ENCODE measurements around the gene GAR1. TPM values are rescaled to one million over a fixed set of nuclear protein-coding genes. Genes with fewer than 3 reads are reported as not detected.
"Not testable (repeated sequence)": the region's sequence is repeated elsewhere in the genome, so short reads cannot be mapped to it uniquely, and the experiment has no call there.

The GAR1 gene
- 100 to 1,000 TPM; 104 to 131 (median 111) TPM for total RNA-seq

DNA sequence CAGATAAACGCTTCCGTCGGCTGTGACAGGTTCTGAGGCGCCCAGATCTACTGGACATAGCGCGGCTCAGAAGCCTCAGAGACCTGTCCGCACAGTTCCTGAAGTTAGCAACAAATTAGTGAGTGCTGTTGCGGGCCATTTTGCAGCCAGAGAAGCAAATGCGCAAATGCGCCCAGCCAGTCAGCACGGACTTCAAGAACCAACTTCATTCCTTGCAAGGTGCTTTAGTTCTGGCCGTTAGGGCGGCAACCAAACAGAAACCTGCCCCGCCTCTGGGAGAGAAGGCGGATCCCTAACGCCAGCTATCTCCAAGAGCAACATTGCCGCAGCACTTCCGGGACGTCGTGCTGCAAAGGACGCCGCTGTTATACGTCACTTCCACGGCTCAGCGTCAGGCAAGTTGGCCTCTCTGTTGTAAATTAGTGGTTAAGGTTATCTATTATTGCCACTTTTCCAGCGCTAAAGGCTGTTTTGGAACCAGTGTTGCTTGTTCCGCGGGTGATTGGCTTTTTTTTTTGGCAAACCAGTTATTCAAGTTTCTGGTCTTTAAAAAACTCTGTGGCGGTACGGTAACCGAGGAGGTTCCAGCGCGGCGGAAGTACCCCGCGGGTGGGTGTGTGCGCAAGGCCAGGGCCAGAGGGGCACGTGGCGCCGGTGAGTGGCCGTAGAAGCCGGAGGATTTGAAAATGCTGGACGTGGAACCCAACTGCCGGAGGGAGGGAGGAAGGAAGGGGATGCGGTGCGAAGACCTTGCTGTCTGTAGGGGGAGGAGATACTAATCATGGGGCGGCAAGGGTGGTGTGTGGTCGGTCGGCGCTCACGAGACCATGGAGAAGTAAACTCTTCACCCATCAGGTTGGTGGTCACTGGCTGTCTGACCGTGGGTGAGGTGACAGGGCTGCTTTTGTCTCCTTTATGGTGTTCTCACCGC, at the start of gene GAR1:
Gene GAR1, plus strand, starts transcription at position 612 of the 931 bp plus-strand sequence. CDS start 403 bp downstream, outside the sequence.
- Mint-ChIP-seq H3K36me3 (ENCODE audit: insufficient read depth) (peaks cover 32% of the 10 kb centered on the region), H3K4me3 (peak within 1 kb of the TSS; percentile 99), H3K9me3 (no peaks in the 10 kb centered on the region), H3K4me1 (ENCODE audit: low read depth) (peaks cover 39% of the 10 kb centered on the region), H3K27me3 (ENCODE audit: low read depth) (no peaks in the 10 kb centered on the region)
- peak; percentile 81 for DNase-seq
- peak; percentile 92 to 95 for ATAC-seq

DNA sequence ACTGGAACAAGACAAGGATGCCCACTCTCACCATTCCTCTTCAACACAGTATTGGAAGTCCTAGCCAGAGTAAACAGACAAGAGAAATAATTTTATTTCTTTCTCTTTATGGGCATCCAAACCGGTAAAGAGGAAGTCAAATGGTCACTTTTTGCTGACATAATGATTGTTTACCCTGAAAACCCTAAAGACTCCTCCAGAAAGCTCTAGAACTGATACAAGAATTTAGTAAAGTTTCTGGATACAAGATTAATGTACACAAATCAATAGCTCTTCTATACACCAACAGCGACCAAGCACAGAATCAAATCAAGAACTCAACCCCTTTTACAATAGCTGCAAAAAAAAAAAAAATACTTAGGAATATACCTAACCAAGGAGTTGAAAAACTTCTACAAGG, 33.5 kb upstream of the GAR1 start:
- H3K4me1 Mint-ChIP-seq (ENCODE audit: low read depth); H3K36me3 Mint-ChIP-seq (ENCODE audit: insufficient read depth); H3K4me3 Mint-ChIP-seq; DNase-seq; H3K27me3 Mint-ChIP-seq (ENCODE audit: low read depth); ATAC-seq; H3K9me3 Mint-ChIP-seq: not testable (repeated sequence)

DNA sequence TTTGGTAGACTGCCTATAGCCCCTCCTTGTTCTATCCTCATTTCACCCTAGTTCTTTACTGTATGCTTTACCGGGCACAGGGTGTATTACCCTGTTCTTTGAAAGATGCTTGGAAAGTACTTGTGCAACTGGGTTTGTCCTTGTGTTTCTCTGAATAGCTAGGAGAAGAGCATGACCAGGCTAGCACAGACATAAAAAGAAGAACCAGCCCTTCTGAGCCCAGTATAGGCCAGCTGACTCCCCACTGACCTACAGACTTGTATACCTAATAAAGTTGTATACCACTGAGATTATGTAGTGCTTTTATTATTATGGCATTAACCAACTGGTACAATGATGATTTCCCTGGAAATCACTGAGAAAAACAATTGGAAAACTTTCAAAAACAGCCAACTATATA, 28.7 kb upstream of the GAR1 start:
- no peaks in the 10 kb centered on the region for H3K4me1 Mint-ChIP-seq (ENCODE audit: low read depth)
- peaks cover 3% of the 10 kb centered on the region for H3K27me3 Mint-ChIP-seq (ENCODE audit: low read depth)
- H3K4me3 Mint-ChIP-seq, result no peak overlapping the region
- H3K9me3 Mint-ChIP-seq, result peaks cover 9% of the 10 kb centered on the region
- ATAC-seq (no peak), DNase-seq (no peak)
- no peaks in the 10 kb centered on the region for H3K36me3 Mint-ChIP-seq (ENCODE audit: insufficient read depth)

DNA sequence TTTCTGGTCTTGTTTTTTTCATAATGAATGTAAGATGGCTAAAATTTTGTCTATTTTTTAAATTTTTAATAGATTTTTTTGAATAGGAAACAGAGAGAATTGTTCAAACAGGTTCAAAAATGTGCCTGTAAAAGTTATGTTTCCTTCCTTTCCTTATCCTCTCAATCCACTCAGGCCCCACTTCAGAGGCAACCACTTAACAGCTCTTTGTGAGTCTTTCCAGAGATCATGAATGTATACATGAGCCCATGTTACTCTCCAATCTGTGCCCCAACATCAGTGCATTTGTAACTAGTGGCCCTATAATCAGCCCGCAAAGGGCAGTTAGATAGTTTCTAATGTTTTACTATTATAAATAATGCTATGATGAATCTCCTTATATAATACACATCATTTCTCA, 27.8 kb upstream of the GAR1 start:
- H3K4me1 Mint-ChIP-seq (ENCODE audit: low read depth), result no peaks in the 10 kb centered on the region
- H3K4me3 Mint-ChIP-seq, result no peak overlapping the region
- peaks cover 6% of the 10 kb centered on the region for H3K27me3 Mint-ChIP-seq (ENCODE audit: low read depth)
- ATAC-seq, result no peak
- H3K36me3 Mint-ChIP-seq (ENCODE audit: insufficient read depth), result no peaks in the 10 kb centered on the region
- peaks cover 9% of the 10 kb centered on the region for H3K9me3 Mint-ChIP-seq
- DNase-seq, result no peak

DNA sequence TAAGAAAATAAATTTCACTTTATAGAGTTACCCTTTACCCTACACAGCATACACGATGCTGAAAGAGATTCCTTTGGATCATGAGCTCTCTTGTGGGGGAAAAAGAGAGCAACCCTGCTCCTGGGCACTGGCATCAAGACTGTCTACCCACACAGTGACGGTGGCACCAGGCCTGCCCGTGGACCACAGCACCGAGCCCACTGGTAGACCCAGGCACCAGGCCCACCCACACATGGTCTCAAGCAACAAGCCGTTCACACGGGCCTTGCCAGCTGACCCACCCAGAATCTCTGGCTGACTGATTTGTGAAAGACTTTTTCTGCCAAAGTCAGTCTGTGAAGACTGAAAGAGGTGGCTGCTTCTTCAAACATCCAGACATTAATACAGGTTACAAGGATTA, 20.5 kb upstream of the GAR1 start:
- Mint-ChIP-seq H3K36me3 (ENCODE audit: insufficient read depth) (no peaks in the 10 kb centered on the region), H3K4me3 (no peak overlapping the region), H3K9me3 (peaks cover 19% of the 10 kb centered on the region), H3K27me3 (ENCODE audit: low read depth) (peaks cover 13% of the 10 kb centered on the region), H3K4me1 (ENCODE audit: low read depth) (no peaks in the 10 kb centered on the region)
- ATAC-seq, result no peak
- no peak for DNase-seq

DNA sequence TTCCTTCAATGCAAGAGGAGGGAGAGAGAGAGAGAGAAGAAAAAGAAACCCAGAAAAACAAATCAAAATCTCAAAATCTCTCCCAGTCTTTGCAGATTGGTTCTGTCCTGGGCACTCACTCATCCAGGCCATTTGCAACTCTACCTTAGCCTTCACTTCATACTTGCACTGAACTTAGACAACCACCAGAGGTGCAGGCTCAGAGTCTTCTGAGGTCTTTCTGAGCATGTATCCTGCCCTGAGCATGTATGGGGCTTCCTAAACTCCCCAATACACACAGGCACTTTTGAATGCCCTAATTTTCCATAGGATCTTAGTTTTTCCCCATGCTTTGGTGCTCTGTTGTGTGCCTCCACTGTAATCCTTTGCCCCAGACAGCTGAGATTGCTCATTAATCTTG, 16.7 kb upstream of the GAR1 start:
- H3K9me3 Mint-ChIP-seq, result peaks cover 19% of the 10 kb centered on the region
- H3K4me3 Mint-ChIP-seq, result no peak overlapping the region
- no peaks in the 10 kb centered on the region for H3K36me3 Mint-ChIP-seq (ENCODE audit: insufficient read depth)
- no peak for ATAC-seq
- peaks cover 5% of the 10 kb centered on the region for H3K27me3 Mint-ChIP-seq (ENCODE audit: low read depth)
- DNase-seq, result no peak
- no peaks in the 10 kb centered on the region for H3K4me1 Mint-ChIP-seq (ENCODE audit: low read depth)

DNA sequence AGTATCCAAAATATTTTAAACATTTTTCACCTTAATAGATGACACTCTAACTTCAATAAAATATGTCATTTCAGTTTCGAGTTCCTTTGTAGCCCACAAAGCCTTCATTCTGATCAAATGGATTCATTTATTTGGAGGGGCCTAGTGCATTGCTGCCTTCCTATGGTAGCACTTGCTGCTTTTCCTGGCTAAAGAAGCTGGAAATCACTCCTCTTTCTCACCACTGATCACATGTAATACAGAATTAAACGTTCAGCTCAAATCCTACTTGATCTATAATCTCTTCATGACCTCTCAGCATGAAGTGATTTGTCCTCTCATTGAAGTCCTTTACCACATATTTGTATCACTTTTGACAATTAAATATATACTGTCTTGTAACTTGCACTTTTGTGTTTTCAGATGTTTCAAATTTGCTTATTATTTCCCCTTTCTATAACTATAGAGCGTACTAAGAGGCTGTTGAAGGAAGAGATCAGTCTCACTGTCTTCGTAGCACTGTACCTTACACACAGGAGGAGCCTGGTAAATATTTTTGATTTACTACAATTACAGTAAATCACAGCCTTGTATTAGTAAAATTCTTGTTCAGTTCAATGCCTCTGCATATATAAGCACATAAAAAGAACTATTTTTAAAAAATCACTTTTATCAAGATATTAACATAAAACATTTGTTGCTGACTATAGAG, 14.3 kb upstream of the GAR1 start:
- DNase-seq (no peak), ATAC-seq (no peak)
- Mint-ChIP-seq H3K9me3 (peaks cover 5% of the 10 kb centered on the region), H3K4me3 (no peak overlapping the region), H3K27me3 (ENCODE audit: low read depth) (no peaks in the 10 kb centered on the region), H3K36me3 (ENCODE audit: insufficient read depth) (no peaks in the 10 kb centered on the region), H3K4me1 (ENCODE audit: low read depth) (no peaks in the 10 kb centered on the region)

DNA sequence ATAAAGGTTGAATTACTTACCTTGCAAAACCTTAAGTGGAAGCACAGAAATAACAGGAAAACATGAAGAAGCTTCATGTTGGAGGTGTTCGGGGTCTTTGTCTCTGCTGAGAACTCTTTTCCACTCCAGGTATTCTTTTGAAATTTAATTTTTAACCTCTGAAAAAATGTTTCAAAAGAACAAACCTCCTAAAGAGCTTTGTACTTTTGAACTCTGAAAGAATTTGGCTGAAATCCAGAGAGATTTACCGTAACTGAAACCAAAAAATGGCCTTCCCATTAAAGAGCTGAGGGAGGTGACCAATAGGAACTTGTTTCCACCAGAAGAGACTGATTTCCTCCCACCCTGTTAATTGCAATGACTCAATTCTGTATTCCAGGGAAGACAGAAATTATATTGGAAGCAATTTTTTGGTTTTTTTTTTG, 13.7 kb upstream of the GAR1 start, which contains the start of gene CFI:
Gene CFI, minus strand, starts transcription at position 105 of the 425 bp plus-strand sequence. Its CDS starts 28 bp downstream, at position 77.
- no peak for DNase-seq

DNA sequence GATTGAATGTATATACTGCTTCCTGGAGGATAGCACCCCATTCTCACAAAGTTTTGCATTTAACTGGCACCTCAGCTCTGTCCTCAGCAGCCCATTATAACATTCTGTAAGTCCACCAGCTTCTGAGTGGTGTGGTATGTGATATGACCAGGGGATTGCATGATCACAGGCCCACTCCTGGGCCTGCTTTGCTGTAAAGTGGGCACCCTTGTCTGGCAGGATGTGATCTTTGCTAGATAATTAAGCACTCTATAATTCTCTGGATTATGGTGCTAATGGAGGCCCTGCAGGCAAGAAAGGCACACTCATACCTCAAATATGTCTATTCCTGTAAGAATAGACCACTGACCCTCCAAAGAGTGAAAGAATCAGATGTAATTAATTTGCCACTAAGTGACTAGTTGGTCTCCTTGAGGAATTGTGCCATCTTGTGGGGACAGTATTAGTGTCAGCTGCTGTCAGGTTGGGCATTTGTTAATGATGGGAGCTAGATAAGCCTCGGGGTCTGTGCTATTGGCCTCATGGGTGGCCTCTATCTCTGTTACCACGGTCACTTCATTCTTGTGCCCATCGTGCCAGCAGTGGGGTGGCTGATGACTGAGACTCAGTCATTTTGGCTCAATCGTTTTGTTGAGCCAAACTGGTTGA, 11.5 kb upstream of the GAR1 start:
- no peaks in the 10 kb centered on the region for H3K9me3 Mint-ChIP-seq
- H3K4me3 Mint-ChIP-seq, result no peak overlapping the region

More for the DNA sequence above, 13.7 kb upstream of the GAR1 start, which contains the start of gene CFI:
- Mint-ChIP-seq H3K36me3 (ENCODE audit: insufficient read depth) (no peaks in the 10 kb centered on the region), H3K4me3 (no peak within 1 kb of the TSS), H3K27me3 (ENCODE audit: low read depth) (no peaks in the 10 kb centered on the region), H3K4me1 (ENCODE audit: low read depth) (no peaks in the 10 kb centered on the region), H3K9me3 (no peaks in the 10 kb centered on the region)
- ATAC-seq, result no peak

DNA sequence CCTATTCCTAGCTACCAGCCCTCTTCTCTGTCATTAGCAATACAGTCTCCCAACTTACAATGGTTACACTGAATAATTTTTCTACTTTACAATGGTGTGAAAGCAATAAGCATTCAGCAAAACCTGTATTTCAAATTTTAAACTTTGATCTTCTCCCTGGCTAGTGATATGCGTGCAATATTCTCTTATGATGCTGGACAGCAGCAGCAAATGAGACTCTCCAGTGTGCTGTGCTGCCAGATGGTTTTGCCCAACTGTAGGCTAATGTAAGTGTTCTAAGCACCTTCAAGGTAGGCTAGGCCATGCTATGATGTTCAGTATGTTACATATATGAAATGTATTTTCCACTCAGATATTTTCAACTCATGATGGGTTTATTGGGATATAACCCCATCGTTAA, 5.9 kb upstream of the GAR1 start:
- Mint-ChIP-seq H3K36me3 (ENCODE audit: insufficient read depth) (no peaks in the 10 kb centered on the region), H3K9me3 (no peaks in the 10 kb centered on the region), H3K27me3 (ENCODE audit: low read depth) (peaks cover 5% of the 10 kb centered on the region), H3K4me3 (no peak overlapping the region), H3K4me1 (ENCODE audit: low read depth) (peaks cover 1% of the 10 kb centered on the region)
- DNase-seq (no peak), ATAC-seq (no peak)

More for the DNA sequence above, 11.5 kb upstream of the GAR1 start:
- Mint-ChIP-seq H3K27me3 (ENCODE audit: low read depth) (peaks cover 5% of the 10 kb centered on the region), H3K36me3 (ENCODE audit: insufficient read depth) (no peaks in the 10 kb centered on the region), H3K4me1 (ENCODE audit: low read depth) (no peaks in the 10 kb centered on the region)
- DNase-seq (no peak), ATAC-seq (no peak)

DNA sequence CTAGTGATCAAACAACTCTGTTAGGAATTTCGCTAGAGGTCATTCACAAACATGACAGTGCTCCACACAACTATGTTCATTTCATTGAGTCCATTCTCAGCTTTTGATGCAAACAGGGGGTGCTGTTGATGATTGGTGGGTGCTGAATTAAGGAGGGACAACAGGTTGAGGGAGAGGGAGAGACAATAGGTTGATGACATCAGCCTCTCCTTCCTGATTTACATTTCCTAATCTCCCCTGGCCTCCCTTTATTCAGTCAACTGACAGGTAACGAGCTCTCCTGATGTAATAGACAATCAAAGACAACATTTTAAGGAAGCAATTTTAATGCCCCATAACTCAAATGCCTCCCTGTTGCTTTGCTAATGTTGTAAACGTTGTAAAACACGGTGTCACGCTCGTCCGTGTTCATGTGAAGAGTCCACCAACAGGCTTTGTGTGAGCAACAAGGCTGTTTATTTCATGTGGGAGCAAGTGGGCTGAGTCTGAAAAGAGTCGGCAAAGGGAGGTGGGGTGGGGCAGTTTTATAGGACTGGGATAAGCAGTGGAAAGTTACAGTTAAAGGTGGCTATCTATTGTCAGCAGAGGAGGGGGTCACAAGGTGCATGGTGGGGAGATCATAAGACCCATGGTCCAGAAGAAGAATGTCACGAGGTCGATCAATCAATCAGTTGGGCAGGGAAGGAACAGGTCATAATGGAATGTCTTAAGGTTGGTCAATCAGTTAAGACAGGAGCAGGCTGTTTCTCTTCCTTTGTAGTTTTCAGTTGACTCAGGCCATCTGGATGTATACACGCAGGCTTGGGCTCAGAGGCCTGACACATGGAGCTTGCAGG, 4.8 kb upstream of the GAR1 start:
- H3K9me3 Mint-ChIP-seq, result no peaks in the 10 kb centered on the region
- no peak overlapping the region for H3K4me3 Mint-ChIP-seq
- H3K27me3 Mint-ChIP-seq (ENCODE audit: low read depth), result peaks cover 5% of the 10 kb centered on the region
- H3K36me3 Mint-ChIP-seq (ENCODE audit: insufficient read depth), result peaks cover 2% of the 10 kb centered on the region
- no peak for DNase-seq
- no peak for ATAC-seq
- H3K4me1 Mint-ChIP-seq (ENCODE audit: low read depth), result peaks cover 4% of the 10 kb centered on the region

DNA sequence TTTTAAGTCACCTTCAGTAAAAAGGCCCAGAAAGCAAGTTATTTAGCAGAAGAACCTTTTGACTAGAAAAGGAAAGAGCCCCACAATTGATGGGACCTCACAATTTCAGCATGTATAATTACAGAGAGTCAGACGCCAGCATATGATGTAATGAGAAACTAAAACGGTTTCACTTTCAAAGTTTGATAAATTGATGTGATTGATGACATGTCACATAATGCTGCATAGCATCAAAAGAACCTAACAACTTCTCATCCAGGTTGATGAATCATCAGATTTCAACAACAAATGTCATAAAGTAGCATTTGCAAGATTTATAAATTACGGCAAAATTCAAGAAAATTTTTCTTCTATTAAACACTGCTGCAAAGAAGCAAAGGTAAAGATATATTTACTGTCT, 3.9 kb upstream of the GAR1 start:
- H3K36me3 Mint-ChIP-seq (ENCODE audit: insufficient read depth), result peaks cover 8% of the 10 kb centered on the region
- no peaks in the 10 kb centered on the region for H3K9me3 Mint-ChIP-seq
- H3K27me3 Mint-ChIP-seq (ENCODE audit: low read depth), result peaks cover 5% of the 10 kb centered on the region
- no peak for ATAC-seq
- no peak overlapping the region for H3K4me3 Mint-ChIP-seq
- H3K4me1 Mint-ChIP-seq (ENCODE audit: low read depth), result peaks cover 10% of the 10 kb centered on the region
- DNase-seq, result no peak

DNA sequence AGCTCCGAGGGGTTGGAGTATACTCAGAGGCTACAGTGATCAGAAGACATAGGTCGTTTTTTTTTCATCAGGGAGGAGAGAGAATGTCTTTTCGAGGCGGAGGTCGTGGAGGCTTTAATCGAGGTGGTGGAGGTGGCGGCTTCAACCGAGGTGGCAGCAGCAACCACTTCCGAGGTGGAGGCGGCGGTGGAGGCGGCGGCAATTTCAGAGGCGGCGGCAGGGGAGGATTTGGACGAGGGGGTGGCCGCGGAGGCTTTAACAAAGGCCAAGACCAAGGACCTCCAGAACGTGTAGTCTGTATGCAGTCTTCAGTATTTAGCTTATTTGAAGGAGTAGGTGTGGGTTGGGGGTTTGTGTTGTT, 500 bp downstream of the GAR1 start:
- peak overlapping the region; percentile 99 for H3K4me3 Mint-ChIP-seq
- peaks cover 44% of the 10 kb centered on the region for H3K4me1 Mint-ChIP-seq (ENCODE audit: low read depth)
- H3K9me3 Mint-ChIP-seq, result no peaks in the 10 kb centered on the region
- H3K27me3 Mint-ChIP-seq (ENCODE audit: low read depth), result no peaks in the 10 kb centered on the region
- peaks cover 36% of the 10 kb centered on the region for H3K36me3 Mint-ChIP-seq (ENCODE audit: insufficient read depth)
- ATAC-seq (peak; percentile 3 to 18), DNase-seq (peak; percentile 39)

DNA sequence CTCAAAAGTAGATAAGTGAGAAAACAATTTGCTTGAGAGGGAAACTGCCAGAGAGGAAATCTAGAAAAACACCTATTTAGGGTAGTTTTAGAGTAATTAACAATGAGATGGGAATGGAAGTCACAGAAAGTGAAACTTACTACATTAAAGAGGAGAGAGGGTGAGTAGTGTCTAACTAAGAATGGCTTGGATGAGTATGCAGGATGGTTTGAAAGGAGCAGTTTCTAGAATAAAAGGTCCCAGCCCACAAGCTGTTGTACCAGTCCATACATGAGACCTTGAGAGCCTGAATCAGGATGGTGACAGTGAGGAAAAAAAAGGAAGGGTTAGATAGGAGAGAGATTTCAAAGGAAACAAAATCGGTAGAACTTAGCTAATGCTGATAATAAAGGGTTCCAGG, 1.3 kb downstream of the GAR1 start:
- Mint-ChIP-seq H3K27me3 (ENCODE audit: low read depth) (no peaks in the 10 kb centered on the region), H3K9me3 (no peaks in the 10 kb centered on the region), H3K36me3 (ENCODE audit: insufficient read depth) (peaks cover 43% of the 10 kb centered on the region), H3K4me1 (ENCODE audit: low read depth) (peaks cover 51% of the 10 kb centered on the region), H3K4me3 (peak overlapping the region; percentile 99)
- DNase-seq (no peak), ATAC-seq (peak; percentile 48 to 56)
